ENCODE results near the gene KDM2A. TPM values are rescaled to one million over a fixed set of nuclear protein-coding genes. Genes with fewer than 3 reads are reported as not detected.

KDM2A gene
- 10 to 100 TPM; 90.3 to 93.1 TPM for total RNA-seq

DNA sequence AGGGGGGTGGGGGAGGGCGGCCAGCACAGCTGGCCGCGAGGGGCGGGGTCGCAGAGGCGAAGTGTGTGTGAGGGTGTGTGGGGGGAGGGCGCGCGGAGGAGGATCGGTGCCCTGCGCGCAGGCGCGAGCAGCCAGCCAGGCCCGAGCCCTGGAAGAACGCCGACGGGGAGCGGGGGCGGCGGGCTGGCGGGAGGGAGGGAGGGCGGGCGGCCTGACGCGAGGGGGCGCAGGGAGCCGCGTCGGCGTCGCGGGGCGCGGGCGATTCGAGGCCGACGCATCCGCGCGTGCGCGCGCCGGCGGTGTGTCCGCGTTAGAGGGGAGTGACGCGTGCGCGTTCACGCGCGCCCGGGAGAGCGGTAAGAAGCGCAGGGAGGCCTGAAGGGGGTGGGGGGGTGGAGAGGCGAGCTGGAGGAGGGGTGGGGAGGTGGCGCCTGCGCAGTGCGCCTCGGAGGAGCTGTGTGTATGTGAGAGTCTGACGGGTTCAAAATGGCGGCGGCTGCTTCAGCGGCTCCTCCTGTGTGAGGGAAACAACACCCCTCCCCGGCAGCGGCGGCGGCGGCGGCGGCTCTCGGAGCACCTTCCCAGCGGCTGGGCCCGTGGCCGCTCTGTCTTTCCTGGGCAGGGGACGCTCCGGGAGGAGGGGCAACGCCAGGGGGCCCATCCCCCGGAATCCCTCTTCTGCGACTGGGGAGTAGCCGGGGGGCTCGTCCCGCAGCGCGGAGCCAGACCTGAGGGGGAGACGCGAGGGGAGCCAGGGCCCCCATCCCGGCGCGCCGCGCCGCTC is at the start of gene KDM2A:
Gene KDM2A (plus strand): TSS at position 463 of the 784 bp plus-strand sequence. CDS start 2,054 bp downstream, outside the sequence.
- DNase-seq (peak; percentile 100), ATAC-seq (peak; percentile 86)
- peaks cover 26% of the 10 kb centered on the region for H3K4me1 Mint-ChIP-seq (ENCODE audit: low read depth)
- peaks cover 2% of the 10 kb centered on the region for H3K27me3 Mint-ChIP-seq (ENCODE audit: low read depth)
- ChIA-PET POLR2A (interaction anchor here (0.6 to 5.5 kb wide), 4 partner anchors 7 to 120 kb away, joined by 3 to 24 read pairs (median 4); no protein-coding TSS in a partner anchor), CTCF (interaction anchor here (0.7 to 1.3 kb wide), 9 partner anchors 9 to 226 kb away, joined by 3 to 8 read pairs (median 4); no protein-coding TSS in a partner anchor)
- peaks cover 30% of the 10 kb centered on the region for H3K36me3 Mint-ChIP-seq (ENCODE audit: low read depth)
- peak within 1 kb of the TSS; percentile 96 for H3K27ac Mint-ChIP-seq
- H3K4me3 Mint-ChIP-seq, result peak within 1 kb of the TSS; percentile 99
- H3K9me3 Mint-ChIP-seq (ENCODE audit: insufficient read depth), result no peaks in the 10 kb centered on the region

DNA sequence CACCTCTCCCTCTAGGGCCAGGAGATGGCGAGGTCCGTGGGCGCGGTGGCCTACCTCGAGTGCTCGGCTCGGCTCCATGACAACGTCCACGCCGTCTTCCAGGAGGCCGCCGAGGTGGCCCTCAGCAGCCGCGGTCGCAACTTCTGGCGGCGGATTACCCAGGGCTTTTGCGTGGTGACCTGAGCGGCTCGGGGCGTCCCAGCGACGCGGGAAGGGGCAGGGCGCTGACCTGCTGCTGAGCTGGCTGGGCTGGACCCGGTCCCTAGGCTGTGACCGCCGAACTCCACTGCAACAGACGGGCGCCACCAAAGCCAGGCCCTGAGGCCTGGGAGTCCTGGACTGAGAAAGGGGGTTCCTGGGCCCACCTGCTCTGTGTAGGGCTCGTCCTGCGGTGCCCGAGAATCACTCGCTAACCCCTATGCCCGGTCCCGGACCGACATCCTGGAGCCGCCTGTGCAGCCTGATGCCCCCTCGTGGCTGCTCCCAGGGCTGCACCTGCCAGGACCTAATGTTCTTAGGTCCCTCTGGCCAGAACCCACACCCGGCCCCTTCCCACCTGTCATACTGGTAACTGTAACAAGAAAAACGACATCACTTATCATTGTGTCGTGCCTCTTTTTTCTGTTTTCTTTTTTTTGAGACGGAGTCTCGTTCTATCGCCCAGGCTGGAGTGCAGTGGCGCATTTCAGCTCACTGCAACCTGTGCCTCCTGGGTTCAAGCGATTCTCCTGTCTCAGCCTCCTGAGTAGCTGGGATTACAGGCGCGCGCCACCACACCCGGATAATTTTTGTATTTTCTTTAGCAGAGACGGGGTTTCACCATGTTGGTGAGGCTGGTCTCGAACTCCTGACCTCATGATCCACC is 47.4 kb upstream of the KDM2A start:
- ChIA-PET POLR2A (no interaction called here), CTCF (interaction anchor here (0.6 to 2.5 kb wide), 7 partner anchors 9 to 138 kb away, joined by 3 to 15 read pairs (median 3); partner anchors contain the start of gene RHOD)
- no peak overlapping the region for H3K4me3 Mint-ChIP-seq
- DNase-seq (peak; percentile 82), ATAC-seq (peak; percentile 92)
- H3K27ac Mint-ChIP-seq, result no peak overlapping the region
- no peaks in the 10 kb centered on the region for H3K9me3 Mint-ChIP-seq (ENCODE audit: insufficient read depth)
- H3K4me1 Mint-ChIP-seq (ENCODE audit: low read depth), result no peaks in the 10 kb centered on the region
- H3K36me3 Mint-ChIP-seq (ENCODE audit: low read depth), result no peaks in the 10 kb centered on the region
- H3K27me3 Mint-ChIP-seq (ENCODE audit: low read depth), result peaks cover 5% of the 10 kb centered on the region

DNA sequence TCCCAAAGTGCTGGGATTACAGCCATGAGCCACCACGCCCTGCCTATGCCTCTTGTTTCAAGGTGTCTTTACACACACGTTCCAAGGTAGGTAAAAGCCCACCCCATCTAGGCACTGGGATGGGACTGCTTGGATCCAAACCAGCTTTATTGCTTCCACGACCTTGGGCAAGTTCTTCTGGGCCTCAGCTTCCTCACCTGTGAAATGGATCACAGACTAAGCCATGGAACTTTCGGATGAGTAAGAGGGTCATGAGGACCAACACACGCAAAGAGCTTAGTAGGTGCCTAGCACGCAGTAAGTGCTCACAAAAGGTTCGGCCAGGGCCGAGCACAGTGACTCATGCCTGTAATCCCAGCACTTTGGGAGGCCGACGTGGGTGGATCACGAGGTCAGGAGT is 46.8 kb upstream of the KDM2A start:
- no peak for ATAC-seq
- peaks cover 8% of the 10 kb centered on the region for H3K27me3 Mint-ChIP-seq (ENCODE audit: low read depth)
- H3K36me3 Mint-ChIP-seq (ENCODE audit: low read depth), result no peaks in the 10 kb centered on the region

DNA sequence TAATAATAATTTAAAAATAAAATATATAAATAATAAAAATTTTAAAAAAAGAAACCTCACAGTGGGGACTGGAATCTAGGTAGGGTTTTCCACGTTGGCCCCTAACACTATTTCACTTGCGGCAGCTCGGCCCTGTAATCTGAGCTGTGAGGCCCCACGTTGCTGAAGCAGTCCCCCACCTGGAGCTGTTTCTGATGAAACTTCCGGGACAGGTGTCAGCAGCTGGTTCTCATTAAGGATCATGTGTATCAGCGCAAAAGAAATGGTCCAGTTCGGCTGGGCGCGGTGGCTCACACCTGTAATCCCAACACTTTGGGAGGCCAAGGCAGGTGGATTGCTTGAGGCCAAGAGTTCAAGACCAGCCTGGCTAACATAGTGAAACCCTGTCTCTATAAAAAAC is 45.2 kb upstream of the KDM2A start:
- CTCF ChIA-PET, result interaction anchor here (1.5 to 2.5 kb wide), 2 partner anchors 8 to 154 kb away, joined by 3 to 12 read pairs; no protein-coding TSS in a partner anchor

More for the DNA sequence above, 46.8 kb upstream of the KDM2A start:
- Mint-ChIP-seq H3K9me3 (ENCODE audit: insufficient read depth) (no peaks in the 10 kb centered on the region), H3K4me3 (no peak overlapping the region), H3K27ac (no peak overlapping the region), H3K4me1 (ENCODE audit: low read depth) (no peaks in the 10 kb centered on the region)
- POLR2A ChIA-PET, result interaction anchor here (0.5 kb wide), 1 partner anchor 42 kb away, joined by 4 read pairs; no protein-coding TSS in a partner anchor
- DNase-seq, result no peak
- CTCF ChIA-PET, result interaction anchor here (0.8 to 2.5 kb wide), 7 partner anchors 9 to 188 kb away, joined by 3 to 15 read pairs (median 3); no protein-coding TSS in a partner anchor

DNA sequence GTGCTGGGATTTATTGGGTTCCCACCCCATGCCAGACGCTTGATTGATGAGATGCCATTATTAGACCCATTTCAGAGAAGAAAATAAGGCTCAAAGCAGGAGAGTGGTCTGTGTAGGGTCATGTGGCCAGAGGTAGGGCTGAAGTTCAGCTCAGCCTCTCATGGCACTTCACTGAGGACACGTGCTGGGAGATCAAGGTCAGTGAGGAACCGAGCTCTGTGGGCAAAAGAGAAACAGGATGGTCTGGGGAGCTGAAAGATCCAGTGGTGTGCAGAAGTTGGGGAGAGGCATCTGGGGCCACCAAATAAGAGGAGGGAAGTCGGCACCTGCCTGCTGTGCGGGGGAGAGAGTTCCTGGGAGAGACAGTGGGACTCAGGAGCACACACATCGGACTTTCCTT is 42.9 kb upstream of the KDM2A start:
- H3K4me3 Mint-ChIP-seq, result no peak overlapping the region
- no peak overlapping the region for H3K27ac Mint-ChIP-seq
- H3K27me3 Mint-ChIP-seq (ENCODE audit: low read depth), result peaks cover 8% of the 10 kb centered on the region
- ATAC-seq, result no peak
- H3K36me3 Mint-ChIP-seq (ENCODE audit: low read depth), result no peaks in the 10 kb centered on the region
- ChIA-PET POLR2A (no interaction called here), CTCF (interaction anchor here (0.9 to 1.3 kb wide), 3 partner anchors 20 to 91 kb away, joined by 3 read pairs; no protein-coding TSS in a partner anchor)
- H3K4me1 Mint-ChIP-seq (ENCODE audit: low read depth), result no peaks in the 10 kb centered on the region
- DNase-seq, result no peak
- H3K9me3 Mint-ChIP-seq (ENCODE audit: insufficient read depth), result no peaks in the 10 kb centered on the region

More for the DNA sequence above, 45.2 kb upstream of the KDM2A start:
- no peak for DNase-seq
- POLR2A ChIA-PET, result interaction anchor here (0.6 kb wide), 1 partner anchor 107 kb away, joined by 5 read pairs; no protein-coding TSS in a partner anchor
- no peak for ATAC-seq
- H3K4me1 Mint-ChIP-seq (ENCODE audit: low read depth), result no peaks in the 10 kb centered on the region
- no peak overlapping the region for H3K27ac Mint-ChIP-seq
- H3K36me3 Mint-ChIP-seq (ENCODE audit: low read depth), result no peaks in the 10 kb centered on the region
- no peaks in the 10 kb centered on the region for H3K9me3 Mint-ChIP-seq (ENCODE audit: insufficient read depth)
- peaks cover 8% of the 10 kb centered on the region for H3K27me3 Mint-ChIP-seq (ENCODE audit: low read depth)
- no peak overlapping the region for H3K4me3 Mint-ChIP-seq

DNA sequence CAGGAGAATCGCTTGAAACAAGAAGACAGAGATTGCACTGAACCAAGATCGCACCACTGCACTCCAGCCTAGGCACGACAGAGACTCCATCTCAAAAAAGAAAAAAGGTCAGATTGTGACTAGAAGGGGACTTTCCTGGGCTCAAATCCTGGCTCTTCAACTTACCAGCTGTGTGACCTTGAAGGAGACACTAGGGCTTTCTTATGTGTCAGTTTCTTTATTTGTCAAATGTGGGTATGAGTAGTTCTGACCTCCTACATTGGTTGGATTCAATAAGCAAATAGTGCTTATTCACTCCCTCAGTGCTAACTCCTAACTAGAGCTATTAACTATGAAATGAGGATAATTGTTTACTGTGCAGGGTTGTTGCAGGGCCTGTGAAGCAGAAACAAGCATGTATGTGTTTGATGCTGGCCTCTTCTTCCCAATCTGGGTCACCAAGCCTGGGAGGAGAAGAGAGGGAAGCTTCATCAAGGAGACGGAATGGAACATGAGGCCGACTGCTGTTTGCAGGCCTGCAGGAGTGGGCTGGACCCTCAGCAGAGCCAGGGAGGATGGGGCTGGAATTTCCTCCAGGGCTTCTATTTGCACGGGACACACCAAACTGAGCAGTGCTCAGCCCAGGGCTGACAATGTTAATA is 39.9 kb upstream of the KDM2A start:
- Mint-ChIP-seq H3K36me3 (ENCODE audit: low read depth) (no peaks in the 10 kb centered on the region), H3K4me1 (ENCODE audit: low read depth) (peaks cover 17% of the 10 kb centered on the region), H3K27me3 (ENCODE audit: low read depth) (peaks cover 8% of the 10 kb centered on the region), H3K9me3 (ENCODE audit: insufficient read depth) (no peaks in the 10 kb centered on the region), H3K27ac (no peak overlapping the region), H3K4me3 (no peak overlapping the region)
- POLR2A ChIA-PET, result no interaction called here
- ATAC-seq (no peak), DNase-seq (no peak)
- CTCF ChIA-PET, result interaction anchor here (0.8 to 2.7 kb wide), 3 partner anchors 34 to 303 kb away, joined by 3 to 18 read pairs (median 4); no protein-coding TSS in a partner anchor

DNA sequence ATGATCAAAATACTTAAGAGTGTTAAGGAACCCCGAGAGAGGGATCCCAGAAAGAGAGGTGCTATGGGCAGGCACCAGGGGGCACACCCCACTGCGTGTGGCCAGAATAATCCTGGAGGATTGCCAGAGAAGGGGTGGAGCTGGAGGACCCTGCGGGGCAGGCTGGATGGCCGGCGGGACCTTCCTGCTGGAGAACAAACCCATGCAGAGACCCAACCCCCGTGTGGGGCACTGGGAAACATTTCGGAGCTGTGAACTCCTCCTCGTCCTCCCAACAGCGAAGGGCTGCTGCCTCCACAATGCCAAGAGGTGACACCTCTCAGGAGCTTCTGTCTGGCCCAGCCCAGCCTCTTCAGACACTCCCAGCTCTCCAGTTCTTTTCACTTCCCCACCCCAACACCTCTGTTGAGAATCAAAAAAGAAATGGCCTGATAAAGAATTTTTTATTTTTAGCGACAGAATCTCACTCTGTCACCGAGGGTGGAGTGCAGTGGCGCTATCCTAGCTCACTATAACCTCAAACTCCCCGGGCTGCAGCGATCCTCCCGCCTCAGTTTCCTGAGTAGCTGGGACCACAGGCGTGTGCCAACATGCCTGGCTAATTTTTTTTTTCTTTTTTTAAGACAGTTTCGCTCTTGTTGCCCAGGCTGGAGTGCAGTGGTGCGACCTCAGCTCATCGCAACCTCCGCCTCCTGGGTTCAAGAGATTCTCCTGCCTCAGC is 36.8 kb upstream of the KDM2A start:
- ChIA-PET POLR2A (interaction anchor here (0.6 to 1.1 kb wide), 4 partner anchors 22 to 187 kb away, joined by 3 to 5 read pairs (median 4); no protein-coding TSS in a partner anchor), CTCF (interaction anchor here (0.7 to 3.5 kb wide), 14 partner anchors 10 to 300 kb away, joined by 3 to 31 read pairs (median 6); partner anchors contain the start of gene KDM2A)
- peak overlapping the region; percentile 15 for H3K4me3 Mint-ChIP-seq
- no peaks in the 10 kb centered on the region for H3K9me3 Mint-ChIP-seq (ENCODE audit: insufficient read depth)
- H3K36me3 Mint-ChIP-seq (ENCODE audit: low read depth), result no peaks in the 10 kb centered on the region
- DNase-seq, result no peak
- H3K27me3 Mint-ChIP-seq (ENCODE audit: low read depth), result peaks cover under 1% of the 10 kb centered on the region
- no peak overlapping the region for H3K27ac Mint-ChIP-seq
- ATAC-seq, result peak; percentile 22
- H3K4me1 Mint-ChIP-seq (ENCODE audit: low read depth), result peaks cover 17% of the 10 kb centered on the region

DNA sequence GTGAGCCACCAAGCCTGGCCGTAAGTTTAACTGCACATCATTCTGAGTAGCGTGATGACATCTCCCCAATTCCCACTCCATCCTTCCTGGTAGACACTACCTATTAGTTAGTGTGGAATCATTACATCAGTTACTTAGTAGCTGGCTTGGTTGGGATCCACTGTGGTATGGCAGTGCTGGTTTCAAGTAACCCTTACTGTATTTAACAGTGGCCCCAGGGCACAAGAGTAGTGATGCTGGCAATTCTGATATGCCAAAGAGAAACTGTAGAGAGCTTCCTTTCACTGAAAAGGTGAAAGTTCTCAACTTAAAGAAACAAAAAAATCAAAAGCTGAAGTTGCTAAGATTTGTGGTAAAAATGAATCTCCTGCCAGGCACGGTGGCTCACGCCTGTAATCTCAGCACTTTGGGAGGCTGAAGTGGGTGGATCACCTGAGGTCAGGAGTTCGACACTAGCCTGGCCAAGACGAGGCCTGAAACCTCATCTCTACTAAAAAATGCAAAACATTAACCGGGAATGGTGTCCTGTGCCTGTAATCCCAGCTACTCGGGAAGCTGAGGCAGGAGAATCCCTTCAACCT is 35.2 kb upstream of the KDM2A start:
- ATAC-seq (no peak), DNase-seq (no peak)
- Mint-ChIP-seq H3K36me3 (ENCODE audit: low read depth) (no peaks in the 10 kb centered on the region), H3K9me3 (ENCODE audit: insufficient read depth) (no peaks in the 10 kb centered on the region), H3K27me3 (ENCODE audit: low read depth) (no peaks in the 10 kb centered on the region), H3K4me3 (no peak overlapping the region), H3K27ac (no peak overlapping the region), H3K4me1 (ENCODE audit: low read depth) (peaks cover 17% of the 10 kb centered on the region)
- CTCF ChIA-PET, result interaction anchor here (0.6 to 3.5 kb wide), 7 partner anchors 15 to 156 kb away, joined by 3 to 31 read pairs (median 4); partner anchors contain the start of gene KDM2A
- POLR2A ChIA-PET, result no interaction called here

DNA sequence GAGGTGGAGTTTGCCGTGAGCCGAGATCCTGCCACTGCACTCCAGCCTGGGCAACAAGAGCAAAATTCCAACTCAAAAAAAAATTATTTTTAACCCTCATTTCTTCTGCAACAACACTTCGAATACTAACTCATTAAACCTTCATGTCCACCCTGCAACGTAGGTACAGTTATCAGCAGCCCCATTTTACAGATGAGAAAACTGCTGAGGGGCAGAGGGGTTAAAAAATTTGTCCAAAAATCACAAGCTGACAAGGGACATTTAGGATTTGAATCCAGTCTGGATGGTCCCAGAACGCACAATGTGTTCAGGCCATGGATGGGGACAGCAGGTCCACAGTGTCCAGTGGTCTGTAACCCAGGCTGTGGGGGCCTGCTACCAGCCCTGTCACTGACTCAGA is 33.4 kb upstream of the KDM2A start:
- H3K27me3 Mint-ChIP-seq (ENCODE audit: low read depth), result no peaks in the 10 kb centered on the region
- H3K36me3 Mint-ChIP-seq (ENCODE audit: low read depth), result no peaks in the 10 kb centered on the region
- no peaks in the 10 kb centered on the region for H3K9me3 Mint-ChIP-seq (ENCODE audit: insufficient read depth)
- POLR2A ChIA-PET, result no interaction called here
- DNase-seq, result no peak
- H3K27ac Mint-ChIP-seq, result no peak overlapping the region
- no peak for ATAC-seq
- CTCF ChIA-PET, result no interaction called here
- H3K4me1 Mint-ChIP-seq (ENCODE audit: low read depth), result peaks cover 17% of the 10 kb centered on the region
- H3K4me3 Mint-ChIP-seq, result no peak overlapping the region

DNA sequence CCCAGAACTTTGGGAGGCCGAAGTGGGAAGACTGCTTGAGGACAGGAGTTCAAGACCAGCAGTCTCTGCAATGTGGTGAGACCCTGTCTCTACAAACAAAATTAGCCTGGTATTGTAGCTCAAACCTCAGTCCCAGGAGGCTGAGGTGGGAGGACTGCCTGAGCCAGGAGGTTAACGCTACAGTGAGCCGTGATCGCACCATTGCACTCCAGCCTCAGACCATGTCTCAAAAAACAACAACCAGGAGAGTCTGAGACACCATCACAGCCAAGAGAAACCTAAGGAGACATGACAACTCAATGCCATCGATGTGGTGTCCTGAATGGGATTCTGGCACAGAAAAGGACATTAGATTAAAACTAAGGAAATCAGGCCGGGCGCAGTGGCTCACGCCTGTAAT is 28.3 kb upstream of the KDM2A start:
- H3K27me3 Mint-ChIP-seq (ENCODE audit: low read depth), result no peaks in the 10 kb centered on the region
- ChIA-PET CTCF (interaction anchor here (1.4 kb wide), 1 partner anchor 10 kb away, joined by 4 read pairs; no protein-coding TSS in a partner anchor), POLR2A (no interaction called here)
- H3K4me1 Mint-ChIP-seq (ENCODE audit: low read depth), result no peaks in the 10 kb centered on the region
- H3K27ac Mint-ChIP-seq, result no peak overlapping the region
- H3K9me3 Mint-ChIP-seq (ENCODE audit: insufficient read depth), result no peaks in the 10 kb centered on the region
- no peaks in the 10 kb centered on the region for H3K36me3 Mint-ChIP-seq (ENCODE audit: low read depth)
- ATAC-seq (no peak), DNase-seq (no peak)
- H3K4me3 Mint-ChIP-seq, result no peak overlapping the region

Data from activated CD8-positive, alpha-beta T cell treated with anti-CD3 and anti-CD28 coated beads, Interleukin-2, amount 10 ng/mL, durations not matched to agents 7 days and 5 days (primary cell).